AG08396 (cell line): Measurements from ENCODE around the gene NOTCH4.
"Not testable (repeated sequence)": the region's sequence is repeated elsewhere in the genome, so short reads cannot be mapped to it uniquely, and the experiment has no call there.

Experiments
- DNase-seq: peaks from one replicate; pipeline ENCODE4 v3.0.0; 2012; ENCODE audit warnings: low spot score, mixed read lengths

NOTCH4 gene

DNA sequence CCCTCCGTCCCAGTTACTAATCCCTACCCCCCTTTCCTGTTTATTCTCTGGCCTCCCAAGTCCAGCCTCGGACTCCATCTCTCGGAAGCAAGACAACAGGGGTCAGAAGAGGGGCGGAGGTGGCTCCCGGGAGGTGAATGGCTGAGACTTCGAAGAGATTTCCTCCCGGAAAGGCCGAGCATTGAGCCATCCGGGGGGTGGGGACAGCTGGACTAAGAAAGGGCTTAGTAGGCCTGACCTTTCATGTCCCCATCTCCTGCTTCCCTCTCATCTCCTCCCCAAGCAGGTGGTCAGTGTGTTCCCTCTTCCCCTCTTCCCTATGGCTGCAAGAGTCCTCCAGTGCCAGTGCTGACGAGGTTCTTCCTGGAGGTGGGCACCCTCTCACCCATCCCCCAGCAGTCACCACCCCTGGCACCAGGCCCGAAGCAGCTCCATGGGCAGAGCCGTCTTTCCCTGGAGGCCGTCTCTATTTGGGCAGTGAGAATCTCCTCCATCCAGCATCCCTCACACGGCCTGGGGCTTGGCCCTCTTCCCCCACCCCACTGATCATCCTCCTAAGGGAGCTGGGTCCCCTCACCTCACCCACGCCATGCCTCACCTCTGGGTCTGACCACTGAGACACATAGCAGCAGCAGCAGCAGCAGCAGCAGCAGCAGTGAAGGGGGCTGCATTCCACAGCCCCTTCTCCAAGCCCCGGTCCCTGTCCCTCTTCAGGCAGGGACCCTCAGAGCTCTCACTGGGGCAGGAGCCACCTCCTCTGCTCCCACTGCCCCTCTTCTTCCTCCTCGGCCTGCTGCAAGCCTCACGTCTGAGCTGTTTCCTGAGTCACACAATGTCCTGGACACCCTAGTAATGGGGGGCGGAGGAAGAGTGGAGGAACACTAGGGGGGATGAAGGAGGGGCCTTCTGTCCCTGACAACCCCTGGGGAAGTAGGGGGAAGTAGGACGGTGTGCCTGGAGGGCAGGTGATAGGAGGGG, at the start of gene NOTCH4:
TSS of gene NOTCH4 (minus strand) at position 810 of the 978 bp plus-strand sequence. CDS start at position 671, 139 bp downstream.
- DNase-seq, result no peak

DNA sequence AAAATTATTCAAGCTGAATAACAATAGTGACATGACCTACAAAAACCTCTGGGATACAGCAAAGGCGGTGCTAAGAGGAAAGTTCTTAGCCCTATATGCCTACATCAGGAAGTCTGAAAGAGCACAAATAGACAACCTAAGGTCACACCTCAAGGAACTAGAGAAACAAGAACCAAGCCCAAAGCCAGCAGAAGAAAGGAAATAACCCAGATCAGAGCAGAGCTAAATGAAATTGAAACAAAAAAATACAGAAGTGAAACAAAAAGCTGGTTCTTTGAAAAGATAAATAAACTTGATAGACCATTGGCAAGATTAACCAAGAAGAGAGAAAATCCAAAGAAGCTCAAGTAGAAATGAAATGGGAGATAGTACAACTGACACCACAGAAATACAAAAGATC, 47.6 kb upstream of the NOTCH4 start:
- no peak for DNase-seq

DNA sequence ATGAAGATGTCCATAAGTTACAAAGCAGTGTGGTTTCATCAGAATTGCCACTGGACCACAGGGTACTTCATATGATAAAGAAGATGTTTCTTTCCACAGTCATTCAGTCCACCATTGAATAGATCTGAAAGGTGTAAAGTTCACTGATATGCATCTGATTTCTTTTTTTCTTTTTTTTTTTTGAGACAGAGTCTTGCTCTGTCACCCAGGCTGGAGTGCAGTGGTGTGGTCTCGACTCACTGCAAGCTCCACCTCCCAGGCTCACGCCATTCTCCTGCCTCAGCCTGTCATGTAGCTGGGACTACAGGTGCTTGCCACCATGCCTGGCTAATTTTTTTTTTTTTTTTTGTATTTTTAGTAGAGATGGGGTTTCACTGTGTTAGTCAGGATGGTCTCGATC, 44.6 kb upstream of the NOTCH4 start:
- not testable (repeated sequence) for DNase-seq

DNA sequence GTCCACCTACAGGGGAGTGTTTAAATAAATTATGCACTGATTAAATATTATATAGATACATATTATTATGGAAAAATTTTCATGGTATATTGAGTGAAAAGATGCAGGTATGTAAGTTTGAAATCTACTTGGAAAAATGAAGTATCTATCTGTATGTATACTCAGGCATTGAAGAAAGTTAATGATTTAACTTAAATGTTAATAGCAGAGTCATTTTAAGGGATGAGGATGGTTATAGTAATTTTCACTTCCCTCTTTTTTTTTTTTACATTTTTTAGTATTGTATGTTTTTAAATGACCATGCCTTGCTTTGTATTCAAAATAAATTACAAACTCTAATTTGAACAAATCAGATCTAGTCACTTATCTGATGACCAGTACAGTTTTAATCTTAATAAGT, 43.2 kb upstream of the NOTCH4 start:
- no peak for DNase-seq

DNA sequence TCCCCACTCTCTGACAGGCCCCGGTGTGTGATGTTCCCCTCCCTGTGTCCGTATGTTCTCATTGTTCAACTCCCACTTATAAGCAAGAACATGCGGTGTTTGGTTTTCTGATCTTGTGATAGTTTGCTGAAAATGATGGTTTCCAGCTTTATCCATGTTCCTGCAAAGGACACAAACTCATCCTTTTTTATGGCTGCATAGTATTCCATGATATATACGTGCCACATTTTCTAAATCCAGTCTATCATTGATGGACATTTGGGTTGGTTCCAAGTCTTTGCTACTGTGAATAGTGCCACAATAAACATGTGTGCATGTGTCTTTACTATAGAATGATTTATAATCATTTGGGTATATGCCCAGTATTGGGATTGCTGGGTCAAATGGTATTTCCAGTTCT, 33.4 kb upstream of the NOTCH4 start:
- DNase-seq, result not testable (repeated sequence)

DNA sequence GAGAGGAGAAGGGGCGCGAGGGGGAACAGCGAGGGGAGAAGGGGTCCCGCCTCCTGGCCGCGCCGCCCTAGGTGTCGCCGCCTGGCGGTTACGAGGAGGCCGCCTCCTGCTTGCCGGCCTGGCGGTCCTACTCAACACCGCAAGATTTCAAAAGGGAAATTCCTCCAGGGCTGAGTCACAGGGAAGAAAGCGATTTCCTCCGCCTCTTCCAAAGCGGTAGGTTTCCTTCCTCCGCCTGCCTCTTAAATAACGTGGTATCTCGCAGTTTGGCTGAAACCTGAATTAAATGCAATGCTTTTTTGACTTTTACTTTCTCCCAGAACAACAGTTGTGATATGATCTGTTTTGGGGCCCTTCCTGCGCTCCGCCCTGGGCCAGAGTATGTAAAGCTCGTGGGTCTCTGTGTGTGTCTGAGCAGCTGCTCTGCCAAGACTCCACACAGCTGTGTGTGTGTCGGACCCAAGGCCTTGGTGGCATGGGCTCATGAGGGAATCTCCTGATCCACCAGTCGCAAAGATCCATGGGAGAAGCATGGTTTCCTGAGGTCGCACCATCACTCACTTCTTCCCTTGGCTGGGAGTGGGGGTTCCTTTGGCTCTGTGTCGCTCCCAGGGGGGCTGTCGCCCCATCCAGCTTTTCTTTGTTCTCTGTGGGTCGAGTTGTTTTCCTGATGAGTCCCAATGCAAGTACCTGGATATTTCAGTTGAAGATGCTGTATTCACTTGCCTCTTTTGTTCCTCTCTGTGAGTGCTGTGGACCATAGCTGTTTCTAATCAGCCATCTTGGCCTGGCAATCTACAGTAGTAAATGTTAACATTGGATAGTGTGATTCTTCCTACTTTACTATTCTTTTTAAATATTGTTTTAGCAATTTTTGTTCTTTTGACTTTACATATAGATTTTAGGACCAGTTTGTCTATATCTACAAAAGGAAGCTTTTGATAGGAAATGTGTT, 31.6 kb upstream of the NOTCH4 start:
- DNase-seq, result peak; percentile 90

DNA sequence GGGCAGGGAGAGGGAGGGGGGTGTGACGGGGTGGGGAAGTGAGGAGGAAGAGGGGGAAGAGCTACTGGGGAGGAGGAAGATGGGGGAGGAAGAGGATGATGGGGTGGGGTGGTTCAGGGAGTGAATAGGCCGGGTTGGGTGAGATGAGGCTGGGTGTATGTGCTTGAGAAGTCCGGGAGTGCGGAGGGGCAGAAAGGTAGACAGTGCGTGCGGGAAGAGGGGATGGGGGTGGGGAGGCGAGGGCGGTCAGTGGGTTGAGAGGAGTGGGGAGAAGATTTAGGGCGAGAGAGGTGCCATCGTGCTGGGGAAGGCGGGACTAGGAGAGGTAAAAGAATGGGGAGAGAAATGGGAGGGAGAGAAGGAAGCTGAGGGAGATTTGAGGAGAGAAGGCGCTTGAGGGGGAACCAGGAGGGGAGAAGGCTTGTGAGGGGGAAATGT, 30.9 kb upstream of the NOTCH4 start:
- no peak for DNase-seq

DNA sequence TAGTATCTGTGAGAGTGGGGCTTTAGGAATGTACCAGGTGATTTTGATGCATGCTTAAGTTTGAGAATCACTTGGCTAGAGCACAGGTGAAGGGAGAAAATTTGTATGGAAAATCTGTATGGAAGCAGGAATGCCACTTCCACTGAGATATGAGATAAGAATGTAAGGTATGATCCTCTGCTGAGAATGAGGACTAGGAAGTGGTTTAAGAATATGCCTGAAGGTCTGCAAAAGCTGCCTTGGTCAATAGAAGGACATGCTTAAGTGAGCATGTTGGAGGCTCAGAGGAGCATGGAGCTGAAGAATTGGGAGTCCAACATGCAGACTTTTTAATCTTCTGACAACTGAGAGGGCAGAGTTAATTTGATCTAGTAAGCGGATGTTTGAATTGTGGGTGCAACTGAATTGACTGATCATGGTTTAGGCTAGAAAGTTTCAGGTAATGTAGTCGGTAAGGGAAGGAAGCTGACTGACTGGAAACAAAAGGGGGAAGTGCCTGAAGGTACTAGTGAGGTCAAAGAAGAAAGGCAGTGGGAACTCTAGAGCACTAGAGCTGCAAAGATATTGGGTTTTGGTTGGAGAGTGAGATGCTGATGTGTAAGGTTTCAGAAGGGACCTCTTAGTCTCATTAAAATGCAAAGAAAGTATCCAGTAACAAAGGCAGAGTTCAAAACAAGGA, 28.6 kb upstream of the NOTCH4 start:
- no peak for DNase-seq

DNA sequence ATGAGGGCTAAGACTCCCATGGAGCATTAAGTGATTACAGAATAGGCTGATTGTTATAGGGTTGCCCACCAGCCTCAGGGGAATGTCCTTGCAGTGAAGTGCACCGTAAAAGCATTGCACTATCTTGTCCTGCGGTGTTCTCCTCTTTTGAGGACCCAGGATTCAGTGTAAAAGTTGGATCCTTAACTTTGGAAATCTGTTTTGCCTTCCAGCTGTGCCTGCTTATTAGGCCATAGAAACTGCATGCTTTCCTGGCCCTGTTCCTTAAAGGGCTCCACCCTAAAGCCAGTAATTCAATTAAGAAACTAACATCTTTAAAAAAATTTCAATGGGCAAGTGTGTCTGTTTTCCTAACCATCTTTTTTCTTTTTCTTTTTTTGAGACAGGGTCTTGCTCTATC, 25.4 kb upstream of the NOTCH4 start:
- no peak for DNase-seq

DNA sequence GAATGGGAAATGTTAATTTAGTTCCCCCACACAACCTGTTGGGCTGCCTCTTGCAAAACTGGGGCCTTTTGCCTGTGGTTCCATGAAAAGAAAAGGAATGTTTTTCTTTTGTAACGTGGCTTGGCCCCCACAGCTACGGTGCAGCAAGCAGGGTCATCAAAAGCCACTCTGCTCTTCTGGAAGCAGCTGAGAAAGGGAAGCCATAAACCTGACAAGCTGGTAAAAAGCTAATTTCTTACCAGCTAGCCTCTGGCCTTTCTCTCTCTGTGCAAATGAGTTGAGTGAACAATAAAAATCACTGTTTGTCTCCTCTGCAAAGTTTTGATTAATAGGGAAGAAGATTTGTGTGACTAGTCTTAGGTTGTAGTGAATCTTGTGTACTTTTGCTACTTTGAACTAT, 23.5 kb upstream of the NOTCH4 start:
- no peak for DNase-seq

DNA sequence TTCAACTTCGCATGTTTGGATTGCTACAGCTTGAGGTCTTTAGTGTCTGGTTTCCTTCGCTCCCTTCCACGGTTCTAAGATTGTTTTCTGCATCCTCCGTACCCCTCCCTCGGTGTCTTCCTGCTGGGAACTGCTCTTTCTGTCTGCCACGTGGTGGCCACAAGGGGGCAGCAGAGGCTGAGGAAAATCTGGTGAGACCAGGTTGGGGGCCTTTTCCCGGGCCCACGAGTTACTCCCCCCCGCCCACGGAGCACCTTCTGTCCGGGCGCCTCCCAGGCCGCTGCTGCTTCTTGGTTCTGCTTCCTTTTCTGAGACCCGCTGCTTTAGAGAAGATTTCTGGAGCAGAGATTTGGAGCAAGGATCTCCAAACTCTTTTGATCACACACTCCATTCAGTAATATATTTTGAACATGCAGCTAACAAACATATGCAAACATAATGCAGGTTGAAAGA, 21.1 kb upstream of the NOTCH4 start:
- DNase-seq, result peak; percentile 87

DNA sequence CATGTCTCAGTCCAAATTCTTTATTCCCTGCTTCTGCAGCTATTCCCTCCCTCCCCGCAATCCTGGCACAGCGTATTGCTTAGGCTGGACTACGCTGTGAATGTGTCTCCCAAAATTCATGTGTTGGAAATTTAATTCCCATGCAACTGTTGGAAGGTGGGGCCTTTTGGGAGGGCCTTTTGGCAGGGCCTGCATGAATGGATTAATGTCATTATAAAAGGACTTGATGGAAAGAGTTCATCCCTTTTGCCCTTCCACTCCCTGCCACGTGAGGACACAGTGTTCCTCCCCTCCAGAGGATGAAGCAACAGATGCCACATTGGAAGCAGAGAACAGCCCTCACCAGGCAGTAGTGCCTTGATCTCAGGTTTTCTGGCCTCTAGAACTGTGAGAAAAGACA, 20.4 kb upstream of the NOTCH4 start:
- no peak for DNase-seq

DNA sequence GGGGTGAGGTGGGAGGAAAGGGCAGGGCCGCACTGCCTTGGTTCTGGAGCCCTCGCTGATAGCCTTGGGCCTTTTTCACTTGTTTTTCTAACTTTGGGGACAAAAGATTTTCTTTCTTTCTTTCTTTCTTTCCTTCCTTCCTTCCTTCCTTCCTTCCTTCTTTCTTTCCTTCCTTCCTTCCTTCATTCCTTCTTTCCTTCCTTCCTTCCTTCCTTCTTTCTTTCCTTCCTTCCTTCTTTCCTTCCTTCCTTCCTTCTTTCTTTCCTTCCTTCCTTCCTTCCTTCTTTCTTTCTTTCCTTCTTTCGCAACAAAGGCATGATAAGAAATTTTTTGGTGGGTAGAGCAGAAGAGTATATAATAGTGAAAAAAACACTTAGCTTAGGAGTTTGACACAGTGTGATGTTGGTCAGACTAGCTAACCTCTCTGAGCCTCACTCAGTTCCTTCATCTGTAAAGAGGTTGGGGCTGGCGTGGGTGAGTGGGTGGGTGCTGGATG, 18.5 kb upstream of the NOTCH4 start:
- not testable (repeated sequence) for DNase-seq

DNA sequence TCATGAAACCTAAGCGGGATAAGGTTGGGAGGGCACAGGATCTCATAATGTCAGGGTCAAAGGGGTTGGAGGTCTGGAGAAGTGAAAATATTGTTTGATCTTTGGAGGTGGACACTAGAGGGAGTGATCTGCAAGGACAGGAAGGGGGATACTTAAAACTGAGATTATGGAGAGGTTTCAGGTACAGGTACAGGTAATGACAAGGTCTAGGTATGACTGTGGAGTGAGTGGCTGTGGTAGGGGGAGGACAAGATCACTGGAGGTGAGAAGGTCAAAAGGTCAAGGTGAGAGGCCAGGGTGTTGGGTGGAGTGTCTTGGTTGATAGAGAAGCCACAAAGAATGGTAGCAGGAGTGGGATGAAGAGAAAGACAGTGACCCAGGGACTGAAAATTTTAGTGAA, 16.8 kb upstream of the NOTCH4 start:
- DNase-seq, result no peak

DNA sequence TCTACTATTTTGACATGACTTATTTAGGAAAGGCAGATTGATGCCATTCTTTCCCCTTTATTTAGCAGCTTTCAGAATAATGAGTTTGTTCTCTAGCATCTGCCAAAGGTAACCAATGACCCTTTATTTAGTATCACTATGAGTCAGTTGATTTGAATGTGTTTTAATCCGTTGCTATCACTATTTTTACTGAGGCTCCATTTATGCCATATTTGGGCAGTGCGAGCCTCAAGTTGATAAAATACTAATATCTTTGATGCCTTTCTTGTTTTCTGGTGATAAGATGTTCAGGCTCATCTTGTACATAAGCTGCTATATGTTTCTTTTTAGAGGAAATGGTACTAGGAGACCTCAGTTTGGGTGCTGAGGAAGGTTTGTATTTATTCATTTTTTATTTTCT, 15.6 kb upstream of the NOTCH4 start:
- DNase-seq, result no peak

DNA sequence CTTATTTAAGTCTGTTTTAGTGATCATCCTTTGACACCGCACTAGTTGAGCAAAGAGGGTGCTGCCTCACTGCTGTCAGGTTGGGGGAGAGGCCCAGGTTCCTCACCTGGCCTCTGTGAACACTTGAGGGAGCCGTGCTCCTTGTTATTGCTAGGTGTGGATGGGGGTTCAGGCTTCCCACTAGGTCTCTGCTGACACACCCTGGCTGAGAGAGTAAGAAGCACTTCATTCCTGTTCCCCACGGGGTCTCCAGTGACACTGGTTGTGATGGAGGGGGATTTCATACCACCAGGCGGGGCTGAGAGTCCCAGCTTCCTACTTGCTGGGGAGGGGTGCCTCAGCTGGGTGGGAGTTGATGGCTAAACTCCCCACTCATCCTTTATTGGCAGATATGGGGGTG, 11.1 kb upstream of the NOTCH4 start:
- no peak for DNase-seq

DNA sequence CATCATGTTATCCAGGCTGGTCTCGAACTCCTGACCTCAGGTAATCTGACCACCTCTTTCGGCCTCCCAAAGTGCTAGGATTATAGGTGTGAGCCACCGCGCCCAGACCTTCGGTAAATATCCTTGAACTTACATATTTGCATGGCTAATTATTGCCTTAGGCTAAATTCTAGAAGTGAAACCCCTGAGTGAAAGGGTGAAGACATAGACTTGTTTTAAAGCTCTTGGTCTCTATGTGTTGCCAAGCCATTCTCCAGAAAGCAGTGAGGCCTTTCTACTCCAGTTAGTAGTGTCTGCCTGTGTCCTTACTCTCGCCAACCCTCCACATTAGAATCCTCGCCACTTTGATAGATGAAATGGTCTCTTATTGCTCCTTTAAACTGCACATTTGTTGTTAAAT, 2.6 kb upstream of the NOTCH4 start:
- DNase-seq, result no peak

DNA sequence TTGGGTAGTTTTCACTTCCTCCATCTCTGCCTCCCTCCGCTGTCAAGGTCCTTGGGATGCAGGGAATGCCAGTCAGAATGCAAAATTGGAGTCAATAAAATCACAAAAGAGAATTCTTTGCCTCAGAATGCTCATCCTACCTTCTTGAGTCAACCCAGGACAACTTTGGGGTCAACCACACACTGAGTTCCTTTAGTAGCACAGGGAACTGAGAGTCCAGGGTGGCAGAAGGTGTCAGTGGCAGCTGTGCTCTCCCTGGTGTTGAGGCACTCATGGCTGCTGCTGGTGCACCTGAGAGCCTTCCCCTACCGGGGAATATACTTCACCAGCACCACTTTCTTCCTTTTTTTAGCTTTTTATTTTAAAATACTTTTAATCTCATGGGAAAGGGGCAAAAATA, 829 bp upstream of the NOTCH4 start:
- DNase-seq, result no peak

DNA sequence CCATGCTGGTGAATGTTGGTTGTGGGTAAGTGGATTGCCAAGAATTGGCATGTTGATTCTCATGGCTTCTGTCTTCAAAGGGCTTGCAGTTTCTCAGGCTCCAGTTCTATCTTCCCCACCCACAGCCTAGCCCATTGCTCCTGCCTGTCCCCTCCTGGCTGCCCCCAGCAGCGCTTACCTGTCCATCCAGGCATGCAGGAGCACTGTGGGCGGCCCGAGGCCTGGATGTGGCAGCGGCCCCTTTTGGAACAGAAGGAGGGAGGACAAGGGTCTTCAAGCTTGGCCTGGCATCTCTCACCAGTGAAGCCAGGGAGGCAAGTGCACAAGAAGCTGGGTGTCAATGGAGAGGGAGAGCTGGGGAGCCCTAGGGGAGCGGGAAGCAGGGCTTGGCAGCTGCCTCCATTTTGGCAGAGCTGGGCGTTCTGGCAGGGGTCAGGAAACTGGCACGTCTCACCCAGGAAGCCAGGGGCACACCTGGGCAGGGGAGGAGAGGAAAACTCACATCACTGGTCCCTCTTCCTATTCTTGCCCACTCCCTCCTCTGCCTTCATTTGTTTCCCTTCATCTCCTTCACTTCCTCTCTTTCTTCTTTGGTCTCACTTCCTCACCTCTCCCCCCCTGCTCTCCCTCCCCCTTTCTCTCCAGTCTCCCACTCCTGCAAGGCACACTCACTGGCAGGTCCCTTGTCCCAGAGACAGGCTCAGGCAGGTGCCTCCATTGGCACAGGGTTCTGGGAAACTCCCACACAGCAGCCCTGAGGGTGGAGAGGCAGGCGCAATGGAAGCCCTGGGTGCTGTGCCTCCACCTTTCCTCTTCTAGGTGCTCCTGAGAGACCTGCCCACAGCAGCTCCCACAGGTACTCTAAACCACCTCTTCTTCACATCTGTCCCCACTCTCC, 1.3 kb downstream of the NOTCH4 start:
- no peak for DNase-seq

DNA sequence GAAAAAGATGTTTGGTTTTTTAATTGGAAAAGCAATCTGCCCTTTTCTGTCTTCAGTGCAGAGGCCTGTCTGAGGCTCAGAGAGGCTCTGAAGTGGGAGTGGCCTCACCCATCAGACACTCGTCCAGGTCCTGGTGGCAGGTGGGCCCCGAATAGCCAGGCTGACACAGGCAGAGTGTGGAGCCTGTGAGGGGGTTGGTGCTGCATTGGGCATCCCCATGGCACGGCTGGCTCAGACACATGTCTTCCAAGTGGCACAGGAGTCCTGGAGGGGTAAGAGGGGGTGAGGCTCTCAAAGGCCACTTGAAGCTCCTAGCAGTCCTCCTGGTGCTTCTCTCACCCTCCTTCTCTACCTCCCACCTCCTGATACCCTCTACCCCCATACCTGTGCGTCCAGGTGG, 3.8 kb downstream of the NOTCH4 start:
- no peak for DNase-seq

DNA sequence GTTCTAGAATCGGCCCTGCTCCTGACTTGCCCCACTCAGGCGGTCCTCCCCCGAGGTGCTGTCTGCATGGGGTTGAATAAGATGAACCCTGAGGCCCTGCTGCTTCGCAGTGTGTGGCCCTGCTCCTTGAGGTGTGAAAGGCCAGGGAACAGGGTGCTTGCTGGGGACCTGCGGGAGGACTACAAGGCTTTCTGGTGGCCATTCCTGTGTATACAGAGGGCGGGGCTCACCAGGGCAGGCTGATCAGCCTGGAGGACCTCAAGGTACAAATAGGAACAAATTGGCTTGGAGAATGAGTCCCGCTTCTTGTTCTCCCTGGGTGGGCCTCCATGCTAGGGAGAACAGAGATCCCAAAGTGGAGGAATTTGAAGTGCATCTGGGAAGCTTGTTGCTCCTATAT, 5.7 kb downstream of the NOTCH4 start:
- DNase-seq, result no peak
